Amygdala (tissue), 56 donors: ENCODE results near the gene VOPP1.
A peak's percentile ranks its signal among the peaks of the same experiment; 100 is the strongest.
"Not testable (repeated sequence)": the region's sequence is repeated elsewhere in the genome, so short reads cannot be mapped to it uniquely, and the experiment has no call there.

ENCODE experiments used
- DNase-seq, 56 donors: peaks; one replicate each; lab custom pipeline; 2025; lab: John Stamatoyannopoulos, UW

The VOPP1 gene

GRCh38 chr7:55516409-55516808, 55.9 kb downstream of the VOPP1 start:
- no peak for DNase-seq

GRCh38 chr7:55515569-55516279, 56.6 kb downstream of the VOPP1 start:
- peak in 7 of 56 donors; percentile 10 to 47 (median 19) for DNase-seq

GRCh38 chr7:55514546-55515265, 57.6 kb downstream of the VOPP1 start:
- no peak for DNase-seq

GRCh38 chr7:55513868-55514267, 58.4 kb downstream of the VOPP1 start:
- no peak for DNase-seq

GRCh38 chr7:55512635-55513191, 59.6 kb downstream of the VOPP1 start:
- DNase-seq = no peak

- DNase-seq = no peak
Measured at GRCh38 chr7:55510621-55511020, 61.7 kb downstream of the VOPP1 start.

GRCh38 chr7:55510206-55510605, 62.1 kb downstream of the VOPP1 start:
- not testable (repeated sequence) for DNase-seq

GRCh38 chr7:55509322-55509721, 63.0 kb downstream of the VOPP1 start:
- no peak for DNase-seq

- no peak for DNase-seq
Measured at GRCh38 chr7:55508221-55509011, 63.9 kb downstream of the VOPP1 start.

GRCh38 chr7:55507743-55508142, 64.6 kb downstream of the VOPP1 start:
- DNase-seq = no peak

GRCh38 chr7:55504967-55505658, 67.2 kb downstream of the VOPP1 start:
- no peak for DNase-seq

GRCh38 chr7:55504093-55504859, 68.0 kb downstream of the VOPP1 start:
- peak in 2 of 56 donors; percentile 8 to 14 for DNase-seq

GRCh38 chr7:55502858-55503440, 69.4 kb downstream of the VOPP1 start:
- no peak for DNase-seq

GRCh38 chr7:55502124-55502857, 70.0 kb downstream of the VOPP1 start:
- DNase-seq = peak in 22 of 56 donors; percentile 4 to 55 (median 29)

- no peak for DNase-seq
Measured at GRCh38 chr7:55501611-55502010, 70.7 kb downstream of the VOPP1 start.

- no peak for DNase-seq
Measured at GRCh38 chr7:55500117-55500756, 72.1 kb downstream of the VOPP1 start.

GRCh38 chr7:55499591-55499990, 72.7 kb downstream of the VOPP1 start:
- no peak for DNase-seq

GRCh38 chr7:55498770-55499169, 73.5 kb downstream of the VOPP1 start:
- DNase-seq = no peak
